SK-N-DZ (cell line): ENCODE results near the gene KDM2B.
"Not testable (repeated sequence)": the region's sequence is repeated elsewhere in the genome, so short reads cannot be mapped to it uniquely, and the experiment has no call there.

Source experiments
- DNase-seq: peaks from one replicate; pipeline ENCODE4 v3.0.0-alpha.2; 2015; ENCODE audit warnings: low spot score
- small RNA-seq, 2 experiments: library from RNA; depleted of rRNA; stranded (forward); fragments of <200 nt; gene quantifications; one replicate each; pipeline ENCODE3, GENCODE V24; 2014

Gene KDM2B

GRCh38 chr12:121388421-121388981 lies 192.3 kb downstream of the KDM2B start:
- DNase-seq, result no peak

GRCh38 chr12:121384891-121385290 lies 195.9 kb downstream of the KDM2B start:
- DNase-seq, result not testable (repeated sequence)

- no peak for DNase-seq
Observed at GRCh38 chr12:121383601-121384021, 197.2 kb downstream of the KDM2B start.

- no peak for DNase-seq
Observed at GRCh38 chr12:121379945-121380344, 200.9 kb downstream of the KDM2B start.

Small RNA genes lying within 50 kb of the gene (small RNA-seq; reads per million reads assigned to genes)
- 0 reads per million in 2 experiments for gene RNU6-1004P
